Liver (tissue), 9 donors: ENCODE measurements around the gene DRAP1. TPM values are rescaled to one million over a fixed set of nuclear protein-coding genes. Genes with fewer than 3 reads are reported as not detected.

Experiments used
- DNase-seq: peaks from one replicate; pipeline ENCODE4 v3.0.0-alpha.2; 2017; ENCODE audit warnings: low spot score
- H3K27ac ChIP-seq, 2 donors: one replicate each; pipeline ENCODE4 v1.7.0; 2013; ENCODE audit warnings: inconsistent platforms in 2 of 2, low read length in 2 of 2, control low read depth in 1 of 2, low read depth in 1 of 2, mild to moderate bottlenecking in 1 of 2
- H3K27me3 ChIP-seq, 4 donors: one replicate each; pipeline versions ENCODE4 v1.6.1 to v1.7.0; 2013; ENCODE audit warnings: low read length in 3 of 4, inconsistent platforms in 1 of 4, mild to moderate bottlenecking in 1 of 4, moderate library complexity in 1 of 4; ENCODE audit not compliant: control insufficient read depth in 4 of 4, insufficient read depth in 4 of 4
- H3K36me3 ChIP-seq, 4 donors: one replicate each; pipeline versions ENCODE4 v1.6.1 to v1.7.0; 2013; ENCODE audit warnings: low read length in 3 of 4, mild to moderate bottlenecking in 3 of 4, low read depth in 1 of 4, moderate library complexity in 1 of 4; ENCODE audit not compliant: control insufficient read depth in 4 of 4, insufficient read depth in 3 of 4
- H3K4me1 ChIP-seq, 4 donors: one replicate each; pipeline versions ENCODE4 v1.6.1 to v1.7.0; 2013; ENCODE audit warnings: low read length in 3 of 4, mild to moderate bottlenecking in 3 of 4, moderate library complexity in 1 of 4; ENCODE audit not compliant: control insufficient read depth in 4 of 4, insufficient read depth in 4 of 4
- H3K4me3 ChIP-seq, 3 donors: one replicate each; pipeline versions ENCODE4 v1.6.1 to v1.7.0; 2013; ENCODE audit warnings: low read length in 3 of 3, control low read depth in 1 of 3, low read depth in 1 of 3, mild to moderate bottlenecking in 1 of 3
- H3K9ac ChIP-seq, 2 donors: one replicate each; pipeline ENCODE4 v1.7.0; 2013; ENCODE audit warnings: low read length in 2 of 2, mild to moderate bottlenecking in 2 of 2, moderate library complexity in 2 of 2, control low read depth in 1 of 2, low read depth in 1 of 2
- H3K9me3 ChIP-seq, 4 donors: one replicate each; pipeline versions ENCODE4 v1.6.1 to v1.7.0; 2013; ENCODE audit warnings: low read length in 3 of 4; ENCODE audit not compliant: control insufficient read depth in 4 of 4
- FOXA1 ChIP-seq: IDR thresholded peaks from 2 replicates; pipeline ENCODE4 v1.6.1; 2016; ENCODE audit warnings: antibody characterized with exemption
- FOXA2 ChIP-seq: IDR thresholded peaks from 2 replicates; pipeline ENCODE4 v1.6.1; 2016; ENCODE audit warnings: antibody characterized with exemption
- HNF4A ChIP-seq, 2 donors: conservative IDR thresholded peaks; 2 replicates each; pipeline ENCODE4 v1.6.1; 2016; ENCODE audit warnings: antibody characterized with exemption in 2 of 2, mild to moderate bottlenecking in 2 of 2
- HNF4G ChIP-seq: IDR thresholded peaks from 2 replicates; pipeline ENCODE4 v1.6.1; 2016; ENCODE audit warnings: antibody characterized with exemption
- JUND ChIP-seq, 2 donors: IDR thresholded peaks; 2 replicates each; pipeline ENCODE4 v1.6.1; 2016; ENCODE audit warnings: antibody characterized with exemption in 2 of 2
- NR2F2 ChIP-seq: IDR thresholded peaks from 2 replicates; pipeline ENCODE4 v1.6.1; 2016; ENCODE audit warnings: antibody characterized with exemption
- RXRA ChIP-seq, 2 donors: IDR thresholded peaks; 2 replicates each; pipeline ENCODE4 v1.6.1; 2017 to 2018; ENCODE audit warnings: antibody characterized with exemption in 2 of 2, mild to moderate bottlenecking in 1 of 2
- TAF1 ChIP-seq: conservative IDR thresholded peaks from 2 replicates; pipeline ENCODE4 v1.6.1; 2016; ENCODE audit warnings: antibody characterized with exemption, mild to moderate bottlenecking
- YY1 ChIP-seq: IDR thresholded peaks from 2 replicates; pipeline ENCODE4 v1.6.1; 2016; ENCODE audit warnings: antibody characterized with exemption, mild to moderate bottlenecking
- WGBS: extraction: QIAGEN DNeasy Blood & Tissue Kit; methylation state at CpG from one replicate; pipeline ENCODE4 v1.1.7; 2013; 5-methylcytosine and 5-hydroxymethylcytosine counted together
- polyA plus RNA-seq, 2 donors: library from polyadenylated mRNA; stranded (reverse) in 1 of 2; unstranded in 1 of 2; fragments of 200-250 nt in 1 of 2; fragments of >200 nt in 1 of 2; fragmentation: Nextera tagmentation in 1 of 2; extraction: Ambion mirVana in 1 of 2; gene quantifications; one replicate each; pipeline versions ENCODE4 v1.2.1 to v1.2.3, GENCODE V29; 2013 to 2015
- total RNA-seq, 2 donors: library from RNA; depleted of rRNA; stranded (reverse); fragments of >200 nt; gene quantifications; one replicate each; pipeline ENCODE4 v1.2.3, GENCODE V29; 2014
- TF ChIP-seq, protein P1 (sequence below): IDR thresholded peaks from 2 replicates; pipeline ENCODE4 v1.6.1; 2016; ENCODE audit warnings: antibody characterized with exemption
- TF ChIP-seq, protein P2 (sequence below): IDR thresholded peaks from 2 replicates; pipeline ENCODE4 v1.6.1; 2016; ENCODE audit warnings: antibody characterized with exemption
- TF ChIP-seq, protein P3 (sequence below): fragments of 150-350 bp; IDR thresholded peaks from 2 replicates; pipeline ENCODE4 v1.5.1; 2017; ENCODE audit warnings: improper control_type of control experiment, low read depth, low read length; ENCODE audit not compliant: missing input control
- TF ChIP-seq, protein P4 (sequence below): IDR thresholded peaks from 2 replicates; pipeline ENCODE4 v1.6.1; 2016; ENCODE audit warnings: antibody characterized with exemption
- donor health status: healthy.
- donor health status: healthy.
- donor health status: healthy.
- donor health status: healthy.
- donor health status: healthy.

Gene DRAP1
- total and polyA plus RNA-seq, 4 donors, result 18.1 to 57.3 (median 42.3) TPM

DNA sequence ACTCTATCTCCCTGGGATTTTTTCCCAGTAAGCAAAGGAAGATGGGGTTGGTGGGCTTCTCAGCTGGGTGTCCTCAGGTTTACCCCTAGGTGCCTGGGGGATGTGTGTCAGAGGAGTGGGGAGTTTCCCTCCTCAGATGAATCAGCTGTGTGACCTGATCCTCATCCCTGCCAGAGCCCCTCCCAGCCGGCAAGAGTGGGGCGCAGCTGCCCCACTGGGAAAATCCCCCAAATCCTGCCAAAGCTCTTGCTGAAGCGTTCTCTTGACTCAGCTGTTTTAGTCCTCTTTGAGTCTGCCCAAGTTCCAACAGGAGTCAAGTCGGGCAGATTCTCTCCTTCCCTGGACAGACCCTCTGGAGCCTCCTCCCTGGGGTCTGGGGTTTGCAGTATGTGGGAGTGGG lies 6.4 kb upstream of the DRAP1 start:
- DNase-seq, result no peak
- peaks cover 3 to 17% (median 7%) of the 10 kb centered on the region in 4 donors for H3K4me1 ChIP-seq
- TF ChIP-seq, protein P1, sequence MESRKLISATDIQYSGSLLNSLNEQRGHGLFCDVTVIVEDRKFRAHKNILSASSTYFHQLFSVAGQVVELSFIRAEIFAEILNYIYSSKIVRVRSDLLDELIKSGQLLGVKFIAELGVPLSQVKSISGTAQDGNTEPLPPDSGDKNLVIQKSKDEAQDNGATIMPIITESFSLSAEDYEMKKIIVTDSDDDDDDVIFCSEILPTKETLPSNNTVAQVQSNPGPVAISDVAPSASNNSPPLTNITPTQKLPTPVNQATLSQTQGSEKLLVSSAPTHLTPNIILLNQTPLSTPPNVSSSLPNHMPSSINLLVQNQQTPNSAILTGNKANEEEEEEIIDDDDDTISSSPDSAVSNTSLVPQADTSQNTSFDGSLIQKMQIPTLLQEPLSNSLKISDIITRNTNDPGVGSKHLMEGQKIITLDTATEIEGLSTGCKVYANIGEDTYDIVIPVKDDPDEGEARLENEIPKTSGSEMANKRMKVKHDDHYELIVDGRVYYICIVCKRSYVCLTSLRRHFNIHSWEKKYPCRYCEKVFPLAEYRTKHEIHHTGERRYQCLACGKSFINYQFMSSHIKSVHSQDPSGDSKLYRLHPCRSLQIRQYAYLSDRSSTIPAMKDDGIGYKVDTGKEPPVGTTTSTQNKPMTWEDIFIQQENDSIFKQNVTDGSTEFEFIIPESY, result no peak
- TF ChIP-seq RXRA (IDR thresholded peaks at IDR 0.05), result no peak
- TF ChIP-seq FOXA2, result no peak
- no peak for TF ChIP-seq TAF1
- TF ChIP-seq, protein P2, sequence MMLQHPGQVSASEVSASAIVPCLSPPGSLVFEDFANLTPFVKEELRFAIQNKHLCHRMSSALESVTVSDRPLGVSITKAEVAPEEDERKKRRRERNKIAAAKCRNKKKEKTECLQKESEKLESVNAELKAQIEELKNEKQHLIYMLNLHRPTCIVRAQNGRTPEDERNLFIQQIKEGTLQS, result no peak
- TF ChIP-seq, protein P3, sequence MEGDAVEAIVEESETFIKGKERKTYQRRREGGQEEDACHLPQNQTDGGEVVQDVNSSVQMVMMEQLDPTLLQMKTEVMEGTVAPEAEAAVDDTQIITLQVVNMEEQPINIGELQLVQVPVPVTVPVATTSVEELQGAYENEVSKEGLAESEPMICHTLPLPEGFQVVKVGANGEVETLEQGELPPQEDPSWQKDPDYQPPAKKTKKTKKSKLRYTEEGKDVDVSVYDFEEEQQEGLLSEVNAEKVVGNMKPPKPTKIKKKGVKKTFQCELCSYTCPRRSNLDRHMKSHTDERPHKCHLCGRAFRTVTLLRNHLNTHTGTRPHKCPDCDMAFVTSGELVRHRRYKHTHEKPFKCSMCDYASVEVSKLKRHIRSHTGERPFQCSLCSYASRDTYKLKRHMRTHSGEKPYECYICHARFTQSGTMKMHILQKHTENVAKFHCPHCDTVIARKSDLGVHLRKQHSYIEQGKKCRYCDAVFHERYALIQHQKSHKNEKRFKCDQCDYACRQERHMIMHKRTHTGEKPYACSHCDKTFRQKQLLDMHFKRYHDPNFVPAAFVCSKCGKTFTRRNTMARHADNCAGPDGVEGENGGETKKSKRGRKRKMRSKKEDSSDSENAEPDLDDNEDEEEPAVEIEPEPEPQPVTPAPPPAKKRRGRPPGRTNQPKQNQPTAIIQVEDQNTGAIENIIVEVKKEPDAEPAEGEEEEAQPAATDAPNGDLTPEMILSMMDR, result no peak
- TF ChIP-seq HNF4A (conservative IDR thresholded peaks at IDR 0.05), result no peak
- TF ChIP-seq HNF4G, result no peak
- TF ChIP-seq NR2F2, result no peak
- TF ChIP-seq, protein P4, sequence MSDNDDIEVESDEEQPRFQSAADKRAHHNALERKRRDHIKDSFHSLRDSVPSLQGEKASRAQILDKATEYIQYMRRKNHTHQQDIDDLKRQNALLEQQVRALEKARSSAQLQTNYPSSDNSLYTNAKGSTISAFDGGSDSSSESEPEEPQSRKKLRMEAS, result no peak
- TF ChIP-seq FOXA1, result no peak
- no peak for TF ChIP-seq YY1
- H3K27me3 ChIP-seq, result no peaks in the 10 kb centered on the region
- H3K4me3 ChIP-seq, result no peak overlapping the region
- no peaks in the 10 kb centered on the region for H3K36me3 ChIP-seq
- WGBS, result 63% methylated on average over 4 of the region's 4 CpGs
- no peak overlapping the region for H3K27ac ChIP-seq
- no peak overlapping the region for H3K9ac ChIP-seq
- no peaks in the 10 kb centered on the region for H3K9me3 ChIP-seq

DNA sequence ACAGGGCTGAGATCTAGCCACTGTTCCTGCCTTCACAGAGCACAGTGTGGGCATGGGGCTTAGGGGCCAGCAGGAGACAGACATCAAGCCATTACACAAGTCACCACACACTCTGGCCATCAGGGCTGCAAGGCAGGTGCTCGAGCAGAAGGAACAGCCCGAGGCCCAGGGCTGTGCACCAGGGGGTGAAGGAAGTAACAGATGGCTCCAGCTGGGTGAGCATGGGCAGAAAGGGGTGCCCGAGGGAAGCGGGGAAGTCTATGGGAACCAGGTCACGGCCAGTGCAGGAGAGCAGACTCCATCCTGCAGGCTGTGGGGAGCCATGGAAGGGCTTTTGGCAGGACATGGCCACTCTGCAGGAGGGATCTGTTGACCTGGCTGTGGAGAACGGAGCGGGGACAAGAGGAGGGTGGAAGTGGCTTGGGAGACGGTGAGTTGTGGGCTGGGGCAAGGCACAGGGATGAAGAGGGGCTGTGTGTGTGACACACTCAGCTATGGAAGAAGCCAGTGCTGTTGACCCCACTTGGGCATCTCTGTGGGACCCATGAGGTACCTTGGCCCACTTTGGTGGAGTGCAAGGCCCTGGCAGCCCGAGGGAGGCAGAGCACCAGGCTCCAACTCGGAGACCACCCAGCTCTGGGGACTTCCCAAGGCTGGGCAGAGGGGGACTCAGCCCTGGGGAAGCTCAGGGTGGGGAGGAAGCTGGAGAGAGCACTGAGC lies 4.0 kb upstream of the DRAP1 start:
- H3K27ac ChIP-seq, result peak overlapping the region; percentile 37 to 60
- 74% methylated on average over 10 of the region's 10 CpGs for WGBS
- H3K4me3 ChIP-seq, result no peak overlapping the region
- TF ChIP-seq JUND (IDR thresholded peaks at IDR 0.05), result no peak
- no peak overlapping the region for H3K9ac ChIP-seq
- H3K36me3 ChIP-seq, result no peaks in the 10 kb centered on the region
- DNase-seq, result no peak
- no peaks in the 10 kb centered on the region for H3K27me3 ChIP-seq
- H3K9me3 ChIP-seq, result no peaks in the 10 kb centered on the region
- peaks cover 7 to 29% (median 16%) of the 10 kb centered on the region in 4 donors for H3K4me1 ChIP-seq

DNA sequence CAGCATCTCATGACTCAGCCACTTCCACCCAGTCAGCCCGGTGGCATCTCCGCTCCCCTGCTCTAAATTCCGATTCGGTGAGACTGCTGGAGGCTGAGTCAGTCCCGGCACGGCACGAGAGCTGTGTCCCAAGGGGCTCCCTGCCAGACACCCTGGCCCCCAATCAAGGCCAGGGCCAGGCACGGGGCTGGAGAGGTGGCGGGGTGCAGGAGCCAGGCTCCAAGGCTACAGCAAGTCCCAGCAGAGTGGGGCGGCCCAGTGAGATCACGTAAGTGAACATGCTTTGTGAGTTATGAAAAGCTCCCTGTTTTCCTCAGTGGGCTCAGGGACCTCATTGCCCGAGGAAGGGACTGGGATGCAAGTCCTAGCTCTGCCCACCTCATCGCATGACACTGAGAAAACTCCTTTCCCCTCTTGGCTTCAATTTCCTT lies 3.4 kb upstream of the DRAP1 start:
- no peaks in the 10 kb centered on the region for H3K36me3 ChIP-seq
- H3K27ac ChIP-seq, result peak overlapping the region; percentile 9 to 31
- H3K9ac ChIP-seq, result no peak overlapping the region
- H3K4me3 ChIP-seq, result no peak overlapping the region
- peak in 1 of 2 donors; percentile 39 for TF ChIP-seq JUND (IDR thresholded peaks at IDR 0.05)
- no peak for TF ChIP-seq HNF4A (conservative IDR thresholded peaks at IDR 0.05)
- H3K9me3 ChIP-seq, result no peaks in the 10 kb centered on the region
- no peak for DNase-seq
- H3K4me1 ChIP-seq, result peaks cover 7 to 35% (median 21%) of the 10 kb centered on the region in 4 donors
- H3K27me3 ChIP-seq, result no peaks in the 10 kb centered on the region
- 69% methylated on average over 13 of the region's 13 CpGs for WGBS
